ENCODE measurements around the gene VSIG10L.

Gene VSIG10L

DNA sequence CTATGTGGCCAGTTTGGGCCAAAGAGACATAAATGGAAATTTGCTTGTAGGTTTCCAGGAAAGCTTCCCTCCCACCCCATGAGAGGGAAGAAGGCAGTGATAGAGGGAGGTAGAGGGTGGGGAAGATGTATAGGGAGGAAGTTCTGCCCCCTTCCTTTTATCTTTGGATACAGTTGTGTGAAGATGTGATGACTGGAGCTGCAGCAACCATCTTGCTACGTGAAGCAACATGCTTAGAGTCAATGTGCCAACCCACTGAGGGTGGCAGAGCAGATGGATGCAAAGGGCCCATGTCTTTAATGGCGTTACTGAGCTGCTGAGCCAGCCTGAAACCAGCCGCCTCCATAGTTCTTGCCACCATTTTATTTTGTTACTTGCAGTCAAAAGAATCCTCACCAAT, 10.7 kb downstream of the VSIG10L start:
- DNase-seq (ENCODE audit: low spot score), result no peak
- H3K27ac ChIP-seq, result no peak overlapping the region
- TF ChIP-seq, protein P1, sequence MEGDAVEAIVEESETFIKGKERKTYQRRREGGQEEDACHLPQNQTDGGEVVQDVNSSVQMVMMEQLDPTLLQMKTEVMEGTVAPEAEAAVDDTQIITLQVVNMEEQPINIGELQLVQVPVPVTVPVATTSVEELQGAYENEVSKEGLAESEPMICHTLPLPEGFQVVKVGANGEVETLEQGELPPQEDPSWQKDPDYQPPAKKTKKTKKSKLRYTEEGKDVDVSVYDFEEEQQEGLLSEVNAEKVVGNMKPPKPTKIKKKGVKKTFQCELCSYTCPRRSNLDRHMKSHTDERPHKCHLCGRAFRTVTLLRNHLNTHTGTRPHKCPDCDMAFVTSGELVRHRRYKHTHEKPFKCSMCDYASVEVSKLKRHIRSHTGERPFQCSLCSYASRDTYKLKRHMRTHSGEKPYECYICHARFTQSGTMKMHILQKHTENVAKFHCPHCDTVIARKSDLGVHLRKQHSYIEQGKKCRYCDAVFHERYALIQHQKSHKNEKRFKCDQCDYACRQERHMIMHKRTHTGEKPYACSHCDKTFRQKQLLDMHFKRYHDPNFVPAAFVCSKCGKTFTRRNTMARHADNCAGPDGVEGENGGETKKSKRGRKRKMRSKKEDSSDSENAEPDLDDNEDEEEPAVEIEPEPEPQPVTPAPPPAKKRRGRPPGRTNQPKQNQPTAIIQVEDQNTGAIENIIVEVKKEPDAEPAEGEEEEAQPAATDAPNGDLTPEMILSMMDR (conservative IDR thresholded peaks at IDR 0.05; ENCODE audit: low read depth), result no peak
- POLR2A ChIA-PET (ENCODE audit: low non-redundant PET), result no interaction called here
- CTCF ChIA-PET, result no interaction called here

DNA sequence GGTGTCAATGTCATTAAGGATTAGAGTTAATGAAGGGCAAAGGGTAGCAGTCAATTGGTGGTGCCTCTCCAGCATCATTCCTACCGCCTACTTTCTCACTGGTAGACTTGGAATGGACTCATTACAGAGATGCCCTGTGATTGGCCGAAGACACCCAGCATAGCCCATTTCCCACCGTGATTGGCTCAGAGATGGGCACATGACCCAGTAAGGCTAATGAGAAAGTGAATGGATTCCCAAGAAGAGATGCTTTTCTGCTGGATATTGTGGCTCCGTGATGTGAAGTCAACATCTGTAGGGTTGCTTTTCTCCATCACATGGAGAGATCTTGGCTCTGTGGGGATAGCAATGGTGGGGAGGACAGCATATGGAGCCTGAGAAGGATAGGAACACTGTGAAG, 11.6 kb downstream of the VSIG10L start:
- POLR2A ChIA-PET (ENCODE audit: low non-redundant PET), result no interaction called here
- no peak overlapping the region for H3K27ac ChIP-seq
- no peak for DNase-seq (ENCODE audit: low spot score)
- TF ChIP-seq, protein P1 (conservative IDR thresholded peaks at IDR 0.05; ENCODE audit: low read depth), result no peak
- CTCF ChIA-PET, result no interaction called here

DNA sequence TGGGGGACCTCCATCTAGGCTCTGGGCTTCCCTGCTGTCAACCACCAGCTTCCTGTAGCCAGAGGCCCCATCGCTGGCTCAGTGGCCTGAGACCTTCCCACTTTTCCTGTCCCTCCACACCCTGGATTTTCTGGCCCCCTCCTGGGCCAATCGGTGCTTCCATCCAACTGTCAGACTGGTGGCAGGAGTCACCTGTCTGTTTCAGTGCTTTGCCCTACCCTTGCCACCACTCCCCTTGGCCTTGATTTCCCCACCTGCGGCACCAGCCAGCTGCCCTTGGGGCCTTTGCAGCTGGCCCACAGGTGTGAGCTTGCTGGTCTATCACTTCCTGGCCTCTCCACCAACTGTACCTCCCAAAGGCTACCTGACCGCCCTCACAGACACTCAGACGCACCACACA, 12.5 kb downstream of the VSIG10L start:
- POLR2A ChIA-PET (ENCODE audit: low non-redundant PET), result no interaction called here
- CTCF ChIA-PET, result no interaction called here
- DNase-seq (ENCODE audit: low spot score), result no peak
- H3K27ac ChIP-seq, result no peak overlapping the region
- TF ChIP-seq, protein P1 (conservative IDR thresholded peaks at IDR 0.05; ENCODE audit: low read depth), result no peak

DNA sequence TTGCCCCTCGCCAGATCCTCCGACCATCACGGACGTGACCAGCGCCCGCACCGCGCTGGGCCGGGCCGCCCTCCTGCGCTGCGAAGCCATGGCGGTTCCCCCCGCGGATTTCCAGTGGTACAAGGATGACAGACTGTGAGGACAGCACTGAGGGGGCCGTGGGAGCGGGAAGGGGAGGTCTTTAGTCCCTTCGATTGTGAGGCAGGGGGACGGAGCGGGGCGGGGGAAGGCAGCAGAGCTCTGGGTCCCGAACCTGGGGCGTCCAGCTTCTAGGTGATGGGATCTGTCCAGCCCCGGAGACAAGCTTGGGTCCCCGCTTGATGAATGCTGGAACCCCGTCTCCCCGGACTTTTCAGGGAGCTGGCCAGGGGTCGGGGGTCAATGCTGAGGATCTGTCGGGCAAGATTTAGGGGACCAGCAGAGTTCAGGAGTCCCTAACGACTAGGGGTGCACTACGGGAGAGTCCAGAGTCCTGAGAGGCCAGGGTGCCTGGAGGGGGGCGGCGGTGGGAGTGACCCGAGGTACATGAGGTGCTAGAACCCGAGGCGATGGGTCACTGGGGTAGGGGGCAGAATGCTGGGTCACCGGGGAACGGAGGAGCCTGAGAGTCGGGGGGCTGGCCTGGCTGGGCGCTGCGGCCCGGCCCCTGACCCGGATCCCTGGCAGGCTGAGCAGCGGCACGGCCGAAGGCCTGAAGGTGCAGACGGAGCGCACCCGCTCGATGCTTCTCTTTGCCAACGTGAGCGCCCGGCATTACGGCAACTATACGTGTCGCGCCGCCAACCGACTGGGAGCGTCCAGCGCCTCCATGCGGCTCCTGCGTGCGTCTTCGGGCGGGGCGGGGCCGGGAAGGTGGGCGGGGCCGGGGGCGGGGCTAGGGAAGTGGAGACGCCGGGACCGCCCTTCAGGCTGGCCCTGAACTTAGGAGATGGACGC, 14.6 kb downstream of the VSIG10L start:
- ChIA-PET POLR2A (ENCODE audit: low non-redundant PET) (no interaction called here), CTCF (no interaction called here)
- no peak overlapping the region for H3K27ac ChIP-seq
- TF ChIP-seq, protein P1 (conservative IDR thresholded peaks at IDR 0.05; ENCODE audit: low read depth), result peak; percentile 38; the same call in 1 of the 2 replicates
- DNase-seq (ENCODE audit: low spot score), result peak; percentile 75

DNA sequence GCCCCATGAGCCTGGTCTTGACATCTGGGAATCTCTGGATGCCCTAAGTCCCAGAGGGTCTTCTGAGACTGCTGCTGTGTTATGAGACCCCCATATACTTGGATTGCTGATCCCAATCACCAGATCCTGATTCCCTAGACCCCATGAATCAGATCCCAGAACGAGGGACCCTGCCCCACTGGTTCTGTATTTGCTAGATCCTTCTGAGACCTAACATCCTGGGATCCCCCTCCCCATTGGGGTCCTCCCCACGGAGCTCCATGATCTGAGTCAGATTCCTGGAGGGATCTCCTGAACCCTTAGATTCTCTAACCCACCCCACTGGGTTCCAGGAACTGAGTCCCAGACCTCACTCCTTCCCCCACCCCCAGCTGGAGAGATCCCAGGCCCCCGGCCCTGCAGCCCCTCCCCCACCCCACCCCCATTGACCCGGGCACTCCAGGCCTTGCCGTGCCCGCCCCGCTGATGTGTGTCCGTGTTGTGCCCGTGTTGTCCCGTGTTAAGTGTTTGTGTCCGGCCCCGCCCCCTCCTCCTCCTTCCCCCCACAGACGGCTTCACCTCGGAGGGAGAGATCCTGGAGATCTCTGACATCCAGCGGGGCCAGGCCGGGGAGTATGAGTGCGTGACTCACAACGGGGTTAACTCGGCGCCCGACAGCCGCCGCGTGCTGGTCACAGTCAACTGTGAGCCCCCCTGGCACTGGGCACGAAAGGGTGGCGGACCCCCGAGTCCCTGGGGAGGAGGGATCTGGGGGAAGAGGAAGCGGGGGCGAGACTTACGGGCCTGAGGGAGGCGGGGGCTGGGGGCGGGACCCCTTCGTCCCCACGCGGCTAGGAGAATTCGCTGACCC, 15.5 kb downstream of the VSIG10L start:
- no peak for DNase-seq (ENCODE audit: low spot score)
- H3K27ac ChIP-seq, result no peak overlapping the region
- TF ChIP-seq, protein P1 (conservative IDR thresholded peaks at IDR 0.05; ENCODE audit: low read depth), result no peak
- ChIA-PET POLR2A (ENCODE audit: low non-redundant PET) (no interaction called here), CTCF (no interaction called here)

DNA sequence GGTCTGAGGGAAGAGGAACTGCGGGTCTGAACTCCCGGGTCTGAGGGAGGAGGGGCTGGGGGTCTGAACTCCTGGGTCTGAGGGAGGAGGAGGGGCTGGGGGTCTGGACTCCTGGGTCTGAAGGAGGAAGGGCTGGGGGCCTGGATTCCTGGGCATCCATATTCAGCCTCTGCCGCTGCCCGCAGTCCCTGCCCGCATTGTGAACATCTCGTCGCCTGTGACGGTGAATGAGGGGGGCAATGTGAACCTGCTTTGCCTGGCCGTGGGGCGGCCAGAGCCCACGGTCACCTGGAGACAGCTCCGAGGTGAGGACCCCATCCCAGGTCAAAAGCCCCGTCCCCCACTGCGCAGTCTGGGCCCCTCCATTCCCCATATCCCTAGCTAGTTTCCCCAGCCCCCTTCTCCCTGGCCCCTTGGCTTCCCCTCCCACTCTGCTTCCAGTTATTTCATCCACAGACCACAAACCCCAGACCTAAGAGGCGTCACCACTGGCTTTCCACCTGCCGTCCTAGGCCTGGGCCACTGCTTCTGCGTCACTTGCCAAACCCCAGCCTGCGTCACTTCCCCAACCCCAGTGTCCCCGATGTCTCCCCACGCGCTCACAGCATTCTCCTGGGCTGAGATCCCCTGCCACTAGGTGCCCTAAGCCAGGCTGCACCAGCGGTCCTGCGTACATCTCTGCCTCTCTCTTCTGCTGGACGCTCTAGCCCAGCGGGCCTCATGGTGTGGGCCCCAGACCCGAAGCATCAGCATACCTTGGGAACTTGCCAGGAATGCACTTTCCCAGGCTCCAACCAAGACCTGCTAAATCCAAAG, 16.6 kb downstream of the VSIG10L start:
- H3K27ac ChIP-seq, result no peak overlapping the region
- TF ChIP-seq, protein P1 (conservative IDR thresholded peaks at IDR 0.05; ENCODE audit: low read depth), result no peak
- no peak for DNase-seq (ENCODE audit: low spot score)
- POLR2A ChIA-PET (ENCODE audit: low non-redundant PET), result no interaction called here
- CTCF ChIA-PET, result no interaction called here

Data from RWPE1 (cell line).